ENCODE results near the gene SCAF4.
A peak's percentile ranks its signal among the peaks of the same experiment; 100 is the strongest.

SCAF4 gene

DNA sequence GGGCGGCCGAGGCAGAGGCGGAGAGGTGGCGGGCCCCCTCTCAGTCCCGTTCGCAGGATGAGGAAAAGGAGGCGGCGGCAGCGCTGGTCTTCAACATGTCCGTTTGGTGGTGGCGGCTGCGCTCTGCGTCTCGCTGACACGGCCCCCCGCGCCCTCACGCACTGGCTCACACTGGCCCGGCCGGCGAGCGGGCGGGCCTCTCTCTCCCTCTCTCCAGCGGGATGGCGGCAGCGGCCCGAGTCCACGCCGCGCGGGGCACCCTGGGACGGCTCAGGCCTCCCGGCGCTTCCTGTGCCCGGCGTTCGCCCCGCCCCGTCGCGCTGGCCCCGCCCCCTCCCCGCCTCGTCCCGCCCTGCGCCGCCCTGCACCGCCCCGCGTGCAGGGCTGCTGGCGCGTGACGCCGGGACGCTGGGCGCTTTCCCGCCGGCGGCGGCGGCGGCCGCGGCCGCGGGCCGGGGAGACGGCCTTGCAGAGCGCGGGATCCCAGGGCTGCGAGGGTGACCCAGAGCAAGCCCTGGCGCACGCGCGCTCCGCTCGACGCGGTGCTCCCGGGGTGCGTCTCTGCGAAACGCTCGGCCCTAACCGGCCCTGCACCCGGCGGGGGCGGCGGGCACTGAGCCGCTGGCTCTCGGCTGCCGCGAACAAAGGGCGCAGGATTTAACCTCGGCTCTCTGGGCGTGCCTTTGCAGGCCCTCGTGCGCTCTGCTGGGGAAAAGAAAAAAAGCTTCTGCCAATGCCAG, at the start of gene SCAF4:
SCAF4 (minus strand) TSS at position 262 of the 740 bp plus-strand sequence. CDS start 426 bp downstream, outside the sequence.
- peak within 1 kb of the TSS; percentile 95 to 99 (median 99) for H3K27ac ChIP-seq

DNA sequence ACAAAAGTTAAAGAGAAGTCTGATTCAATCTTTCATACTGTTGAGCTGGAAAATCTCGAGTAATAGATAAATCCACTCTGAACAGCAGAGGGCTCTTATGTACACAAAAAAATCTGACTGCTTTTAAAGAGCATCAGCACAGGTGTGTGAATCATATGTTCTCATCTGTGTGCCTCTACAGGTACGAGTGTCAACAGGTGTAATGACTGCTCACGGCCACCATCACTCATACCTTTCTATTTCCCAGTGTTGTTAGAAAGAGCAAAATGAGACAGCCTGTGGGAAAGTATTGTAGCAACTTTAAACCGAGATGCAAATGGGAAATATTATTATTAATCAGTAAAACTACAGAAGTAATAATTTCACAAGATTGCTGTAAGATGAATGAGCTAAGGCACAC, 49.0 kb upstream of the SCAF4 start:
- no peaks in the 10 kb centered on the region for H3K27me3 ChIP-seq
- TF ChIP-seq Cebpa-rat (IDR thresholded peaks at IDR 0.05) = no peak

More for the DNA sequence above, at the start of gene SCAF4:
- H4K20me1 ChIP-seq = peaks cover 40 to 48% (median 41%) of the 10 kb centered on the region in 11 experiments
- peaks cover 6 to 27% (median 19%) of the 10 kb centered on the region in 11 experiments; a peak in 21 of 22 replicates for H3K36me3 ChIP-seq
- H3K27me3 ChIP-seq = no peaks in the 10 kb centered on the region
- H3K9me3 ChIP-seq (replicated peaks in 1 of 11) = peaks cover 0 to 11% (median 6%) of the 10 kb centered on the region in 11 experiments; a peak in 14 of 22 replicates
- H3K4me2 ChIP-seq = peak within 1 kb of the TSS; percentile 89 to 98 (median 92)
- TF ChIP-seq Cebpa-rat (IDR thresholded peaks at IDR 0.05) = no peak
- H3K4me1 ChIP-seq = peaks cover 50 to 69% (median 57%) of the 10 kb centered on the region in 10 experiments
- H3K9ac ChIP-seq = peak within 1 kb of the TSS; percentile 95 to 100 (median 99)
- H3K4me3 ChIP-seq = peak within 1 kb of the TSS; percentile 91 to 99 (median 98)

GRCh38 chr21:31778546-31778945, 46.6 kb upstream of the SCAF4 start:
- Histone ChIP-seq H3K4me2 (no peak overlapping the region; a peak in 1 of 22 replicates), H3K4me1 (peaks cover 0 to 41% (median 21%) of the 10 kb centered on the region in 10 experiments; a peak in 19 of 20 replicates), H3K27me3 (no peaks in the 10 kb centered on the region), H3K36me3 (no peaks in the 10 kb centered on the region), H4K20me1 (no peaks in the 10 kb centered on the region), H3K9ac (no peak overlapping the region), H3K9me3 (replicated peaks in 1 of 11) (no peaks in the 10 kb centered on the region), H3K4me3 (no peak overlapping the region), H3K27ac (no peak overlapping the region)
- no peak for TF ChIP-seq Cebpa-rat (IDR thresholded peaks at IDR 0.05)

More for the DNA sequence above, 49.0 kb upstream of the SCAF4 start:
- no peak overlapping the region for H3K9ac ChIP-seq
- peak overlapping the region in 3 of 11 experiments; percentile 29 to 61 (median 38); a peak in 4 of 22 replicates for H3K4me2 ChIP-seq
- no peaks in the 10 kb centered on the region; a peak in 1 of 22 replicates for H3K9me3 ChIP-seq (replicated peaks in 1 of 11)
- H3K27ac ChIP-seq = no peak overlapping the region
- H4K20me1 ChIP-seq = no peaks in the 10 kb centered on the region
- peaks cover 0 to 17% (median 1%) of the 10 kb centered on the region in 10 experiments; a peak in 8 of 20 replicates for H3K4me1 ChIP-seq
- no peaks in the 10 kb centered on the region for H3K36me3 ChIP-seq
- no peak overlapping the region for H3K4me3 ChIP-seq

- no peak overlapping the region for H3K4me2 ChIP-seq
- H3K36me3 ChIP-seq = no peaks in the 10 kb centered on the region
- H3K27me3 ChIP-seq = no peaks in the 10 kb centered on the region
- TF ChIP-seq Cebpa-rat (IDR thresholded peaks at IDR 0.05) = no peak
- H3K4me1 ChIP-seq = peaks cover 7 to 48% (median 28%) of the 10 kb centered on the region in 10 experiments
- no peak overlapping the region for H3K9ac ChIP-seq
- H3K27ac ChIP-seq = no peak overlapping the region
- H4K20me1 ChIP-seq = no peaks in the 10 kb centered on the region
- no peak overlapping the region for H3K4me3 ChIP-seq
- no peaks in the 10 kb centered on the region for H3K9me3 ChIP-seq (replicated peaks in 1 of 11)
Observed at GRCh38 chr21:31777857-31778256, 45.9 kb upstream of the SCAF4 start.

DNA sequence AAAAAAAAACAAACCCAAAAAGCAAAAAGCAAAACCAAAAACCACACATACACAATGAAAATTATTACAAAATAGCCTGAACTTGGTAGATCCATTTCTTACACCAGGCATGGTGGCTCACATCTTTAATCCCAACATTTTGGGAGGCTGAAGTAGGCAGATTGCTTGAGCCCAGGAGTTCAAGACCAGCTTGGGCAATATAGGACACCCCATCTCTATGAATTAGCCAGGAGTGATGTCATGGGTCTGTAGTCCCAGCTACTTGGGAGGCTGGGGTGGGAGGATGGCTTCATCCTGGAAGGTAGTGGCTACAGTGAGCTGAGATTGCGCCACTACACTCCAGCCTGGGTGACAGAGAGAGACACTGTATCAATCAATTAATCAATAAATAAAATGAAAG, 42.1 kb upstream of the SCAF4 start:
- Histone ChIP-seq H3K36me3 (no peaks in the 10 kb centered on the region), H3K9me3 (replicated peaks in 1 of 11) (no peaks in the 10 kb centered on the region), H3K4me3 (no peak overlapping the region), H3K9ac (0 out of 22 replicates have a peak overlapping the region, but pooled peaks of 1 of the 11 experiments have one; percentile 6), H3K27me3 (no peaks in the 10 kb centered on the region), H3K4me1 (peaks cover 19 to 66% (median 40%) of the 10 kb centered on the region in 10 experiments), H3K4me2 (peak overlapping the region in 9 of 11 experiments; percentile 1 to 92 (median 29); a peak in 14 of 22 replicates), H3K27ac (peak overlapping the region in 9 of 11 experiments; percentile 38 to 93 (median 47); a peak in 18 of 22 replicates), H4K20me1 (no peaks in the 10 kb centered on the region)
- no peak for TF ChIP-seq Cebpa-rat (IDR thresholded peaks at IDR 0.05)

DNA sequence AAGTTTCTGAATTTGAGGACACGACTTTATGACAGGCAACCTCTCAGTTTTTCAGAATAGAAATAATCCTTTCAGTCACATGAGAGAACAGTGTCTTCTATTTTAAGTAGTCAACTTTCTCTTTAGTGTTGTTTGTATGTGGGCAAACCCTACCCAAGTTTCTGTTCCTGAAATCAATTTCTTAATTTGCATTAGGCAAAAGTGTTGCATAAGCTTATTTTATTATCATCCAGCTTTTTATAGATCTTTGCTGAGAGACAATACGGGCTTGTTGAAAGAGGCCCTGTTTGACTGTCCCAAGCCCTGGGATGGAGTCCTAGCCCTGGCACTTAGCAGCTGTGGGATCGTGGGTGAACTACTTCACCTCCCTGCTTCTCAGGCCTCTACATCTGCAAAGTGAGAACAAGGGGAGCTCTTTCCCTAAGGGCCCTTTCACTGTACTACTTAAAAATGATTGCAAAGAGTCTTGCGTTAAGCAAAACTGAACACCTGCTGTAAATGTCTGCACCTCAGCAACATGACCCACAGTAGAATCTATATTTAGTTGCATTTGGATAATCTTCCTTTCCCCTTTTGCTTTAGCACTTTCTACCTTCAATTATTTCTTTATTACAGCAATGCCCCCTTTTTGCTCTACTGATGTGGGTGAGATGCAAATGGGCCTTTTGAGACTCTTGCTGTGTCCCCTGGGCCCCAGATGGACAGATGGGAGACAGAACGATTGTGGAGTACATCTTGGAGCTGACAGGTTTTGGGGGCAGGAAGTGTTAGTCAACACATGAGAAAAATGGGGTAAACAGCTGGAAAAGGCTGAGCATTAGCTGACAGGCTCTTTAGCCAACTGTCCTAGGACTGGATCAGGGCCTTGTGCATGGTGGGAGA, 41.0 kb upstream of the SCAF4 start:
- Histone ChIP-seq H4K20me1 (no peaks in the 10 kb centered on the region), H3K36me3 (no peaks in the 10 kb centered on the region), H3K4me3 (peak overlapping the region in 1 of 10 experiments; percentile 5; a peak in 1 of 20 replicates), H3K27ac (peak overlapping the region; percentile 55 to 93 (median 81); a peak in 21 of 22 replicates), H3K9ac (peak overlapping the region; percentile 50 to 78 (median 66); a peak in 21 of 22 replicates), H3K9me3 (replicated peaks in 1 of 11) (peaks cover 0 to 4% (median 0%) of the 10 kb centered on the region in 11 experiments; a peak in 1 of 22 replicates), H3K4me1 (peaks cover 19 to 62% (median 40%) of the 10 kb centered on the region in 10 experiments), H3K27me3 (no peaks in the 10 kb centered on the region), H3K4me2 (peak overlapping the region; percentile 46 to 92 (median 80))
- TF ChIP-seq Cebpa-rat (IDR thresholded peaks at IDR 0.05) = peak in 6 of 11 experiments; percentile 19 to 84 (median 48); a peak in 9 of 22 replicates

DNA sequence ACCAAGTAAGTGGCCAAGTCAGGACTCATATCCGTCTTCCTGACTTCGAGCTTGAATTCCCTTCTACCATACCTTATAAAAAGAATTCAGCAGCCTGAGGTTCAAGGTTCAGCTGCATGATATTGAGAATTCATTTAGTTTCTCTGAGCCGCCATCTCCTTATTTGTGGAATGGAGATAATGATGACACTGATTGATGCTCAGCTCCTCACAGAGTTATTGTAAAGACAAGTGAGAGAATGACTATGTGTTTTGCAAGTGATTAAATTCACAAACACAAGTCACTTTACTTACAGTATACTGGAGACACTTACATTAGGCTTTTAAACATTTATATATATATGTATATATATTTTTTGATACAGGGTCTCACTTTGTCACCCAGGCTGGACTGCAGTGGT, 39.8 kb upstream of the SCAF4 start:
- Histone ChIP-seq H3K27ac (peak overlapping the region in 10 of 11 experiments; percentile 73 to 93 (median 82); a peak in 21 of 22 replicates), H3K9ac (peak overlapping the region in 2 of 11 experiments; percentile 77 to 78; a peak in 3 of 22 replicates), H3K4me2 (peak overlapping the region in 10 of 11 experiments; percentile 46 to 92 (median 80); a peak in 15 of 22 replicates), H3K4me1 (peaks cover 19 to 67% (median 40%) of the 10 kb centered on the region in 10 experiments), H3K9me3 (replicated peaks in 1 of 11) (peaks cover 1 to 15% (median 7%) of the 10 kb centered on the region in 11 experiments; a peak in 17 of 22 replicates), H4K20me1 (no peaks in the 10 kb centered on the region), H3K27me3 (no peaks in the 10 kb centered on the region), H3K4me3 (no peak overlapping the region), H3K36me3 (no peaks in the 10 kb centered on the region)
- TF ChIP-seq Cebpa-rat (IDR thresholded peaks at IDR 0.05) = no peak

DNA sequence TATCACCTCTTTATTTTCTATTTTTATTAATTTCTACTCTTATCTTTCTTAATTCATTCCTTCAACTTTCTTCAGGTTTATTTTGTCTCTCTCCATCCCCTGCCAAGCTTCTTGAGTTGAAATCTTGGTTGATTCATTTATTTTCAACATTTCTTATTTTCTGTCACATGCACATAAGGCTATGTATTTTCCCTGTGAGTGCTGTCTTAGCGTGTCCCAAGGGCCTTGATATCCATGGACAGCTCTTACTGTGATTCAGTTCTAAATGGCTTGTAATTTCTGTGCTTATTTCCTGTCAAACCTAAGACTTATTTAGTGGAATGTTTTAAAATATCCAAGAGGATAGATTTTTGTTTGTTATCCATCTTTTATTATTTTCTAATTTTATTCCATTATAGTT, 36.8 kb upstream of the SCAF4 start:
- Histone ChIP-seq H3K27ac (no peak overlapping the region), H3K9ac (no peak overlapping the region), H3K27me3 (no peaks in the 10 kb centered on the region), H4K20me1 (no peaks in the 10 kb centered on the region), H3K4me1 (peaks cover 17 to 53% (median 23%) of the 10 kb centered on the region in 10 experiments), H3K36me3 (no peaks in the 10 kb centered on the region), H3K9me3 (replicated peaks in 1 of 11) (peaks cover 12 to 37% (median 18%) of the 10 kb centered on the region in 11 experiments), H3K4me2 (no peak overlapping the region), H3K4me3 (no peak overlapping the region)
- TF ChIP-seq Cebpa-rat (IDR thresholded peaks at IDR 0.05) = no peak
